ENCODE results near the gene VIT. TPM values are rescaled to one million over a fixed set of nuclear protein-coding genes. Genes with fewer than 3 reads are reported as not detected.

VIT gene
- total and polyA plus RNA-seq, 4 donors: 0.07 to 0.17 (median 0.09) TPM; not detected in 1

DNA sequence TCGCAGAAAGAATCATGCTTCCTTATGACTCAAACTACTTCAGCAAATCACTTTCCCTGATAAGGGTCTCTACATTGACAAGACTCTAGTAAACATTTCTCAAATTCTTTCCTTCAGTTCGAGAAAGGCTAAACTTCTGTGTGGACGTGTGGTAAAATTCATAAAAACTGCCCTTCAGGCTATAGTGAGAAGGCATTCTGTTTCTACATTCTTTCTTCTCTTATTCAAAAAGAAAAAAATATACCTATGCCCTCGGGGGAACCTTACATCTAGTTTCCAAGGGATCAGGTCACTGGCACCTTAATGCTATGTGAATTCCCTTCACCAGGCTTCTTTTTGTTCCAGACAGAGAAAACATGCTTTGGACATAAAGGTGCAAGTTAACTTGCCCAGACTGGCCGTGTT, 4.9 kb downstream of the VIT start:
- H3K9ac ChIP-seq (ENCODE audit: low read depth in 1 of 2, low read length in 2 of 2): no peak overlapping the region
- DNase-seq (ENCODE audit: low spot score): no peak
- H3K9me3 ChIP-seq (ENCODE audit: control insufficient read depth in 4 of 4, low read length in 3 of 4): no peaks in the 10 kb centered on the region
- 41% methylated on average over 5 of the region's 5 CpGs for WGBS
- no peak overlapping the region for H3K27ac ChIP-seq (ENCODE audit: low read depth in 1 of 2, low read length in 2 of 2)
- no peaks in the 10 kb centered on the region for H3K36me3 ChIP-seq (ENCODE audit: control insufficient read depth in 4 of 4, insufficient read depth in 3 of 4, low read depth in 1 of 4, low read length in 3 of 4)
- H3K27me3 ChIP-seq (ENCODE audit: control insufficient read depth in 4 of 4, insufficient read depth in 4 of 4, low read length in 3 of 4): no peaks in the 10 kb centered on the region
- TF ChIP-seq REST (IDR thresholded peaks at IDR 0.05): no peak
- TF ChIP-seq FOXA2 (IDR thresholded peaks at IDR 0.05): no peak
- no peak for TF ChIP-seq HNF4G (IDR thresholded peaks at IDR 0.05)
- no peak for TF ChIP-seq FOXA1 (IDR thresholded peaks at IDR 0.05)
- no peak for TF ChIP-seq HNF4A (conservative IDR thresholded peaks at IDR 0.05)
- TF ChIP-seq RXRA (IDR thresholded peaks at IDR 0.05): no peak
- no peak for TF ChIP-seq SP1 (IDR thresholded peaks at IDR 0.05)
- no peak for TF ChIP-seq CTCF (IDR thresholded peaks at IDR 0.05; ENCODE audit: low read depth, low read length, missing input control)
- TF ChIP-seq, protein P1, sequence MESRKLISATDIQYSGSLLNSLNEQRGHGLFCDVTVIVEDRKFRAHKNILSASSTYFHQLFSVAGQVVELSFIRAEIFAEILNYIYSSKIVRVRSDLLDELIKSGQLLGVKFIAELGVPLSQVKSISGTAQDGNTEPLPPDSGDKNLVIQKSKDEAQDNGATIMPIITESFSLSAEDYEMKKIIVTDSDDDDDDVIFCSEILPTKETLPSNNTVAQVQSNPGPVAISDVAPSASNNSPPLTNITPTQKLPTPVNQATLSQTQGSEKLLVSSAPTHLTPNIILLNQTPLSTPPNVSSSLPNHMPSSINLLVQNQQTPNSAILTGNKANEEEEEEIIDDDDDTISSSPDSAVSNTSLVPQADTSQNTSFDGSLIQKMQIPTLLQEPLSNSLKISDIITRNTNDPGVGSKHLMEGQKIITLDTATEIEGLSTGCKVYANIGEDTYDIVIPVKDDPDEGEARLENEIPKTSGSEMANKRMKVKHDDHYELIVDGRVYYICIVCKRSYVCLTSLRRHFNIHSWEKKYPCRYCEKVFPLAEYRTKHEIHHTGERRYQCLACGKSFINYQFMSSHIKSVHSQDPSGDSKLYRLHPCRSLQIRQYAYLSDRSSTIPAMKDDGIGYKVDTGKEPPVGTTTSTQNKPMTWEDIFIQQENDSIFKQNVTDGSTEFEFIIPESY (IDR thresholded peaks at IDR 0.05): no peak
- no peak for TF ChIP-seq YY1 (IDR thresholded peaks at IDR 0.05)
- TF ChIP-seq ATF3 (IDR thresholded peaks at IDR 0.05): no peak
- TF ChIP-seq EGR1 (IDR thresholded peaks at IDR 0.05; ENCODE audit: low read depth in 2 of 2): no peak
- TF ChIP-seq, protein P2, sequence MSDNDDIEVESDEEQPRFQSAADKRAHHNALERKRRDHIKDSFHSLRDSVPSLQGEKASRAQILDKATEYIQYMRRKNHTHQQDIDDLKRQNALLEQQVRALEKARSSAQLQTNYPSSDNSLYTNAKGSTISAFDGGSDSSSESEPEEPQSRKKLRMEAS (IDR thresholded peaks at IDR 0.05): no peak
- TF ChIP-seq NR2F2 (IDR thresholded peaks at IDR 0.05): no peak
- no peak overlapping the region for H3K4me3 ChIP-seq (ENCODE audit: low read depth in 1 of 3, low read length in 3 of 3)
- H3K4me1 ChIP-seq (ENCODE audit: control insufficient read depth in 4 of 4, insufficient read depth in 4 of 4, low read length in 3 of 4): peaks cover 0 to 1% (median 0%) of the 10 kb centered on the region in 4 donors

- Histone ChIP-seq H3K27me3 (ENCODE audit: control insufficient read depth in 4 of 4, insufficient read depth in 4 of 4, low read length in 3 of 4) (no peaks in the 10 kb centered on the region), H3K27ac (ENCODE audit: low read depth in 1 of 2, low read length in 2 of 2) (no peak overlapping the region), H3K4me1 (ENCODE audit: control insufficient read depth in 4 of 4, insufficient read depth in 4 of 4, low read length in 3 of 4) (peaks cover 0 to 1% (median 0%) of the 10 kb centered on the region in 4 donors), H3K9ac (ENCODE audit: low read depth in 1 of 2, low read length in 2 of 2) (no peak overlapping the region), H3K9me3 (ENCODE audit: control insufficient read depth in 4 of 4, low read length in 3 of 4) (no peaks in the 10 kb centered on the region), H3K36me3 (ENCODE audit: control insufficient read depth in 4 of 4, insufficient read depth in 3 of 4, low read depth in 1 of 4, low read length in 3 of 4) (no peaks in the 10 kb centered on the region), H3K4me3 (ENCODE audit: low read depth in 1 of 3, low read length in 3 of 3) (no peak overlapping the region)
- TF ChIP-seq, protein P2 (IDR thresholded peaks at IDR 0.05): no peak
- TF ChIP-seq HNF4G (IDR thresholded peaks at IDR 0.05) (no peak), NR2F2 (IDR thresholded peaks at IDR 0.05) (no peak), TAF1 (conservative IDR thresholded peaks at IDR 0.05) (no peak)
- no peak for DNase-seq (ENCODE audit: low spot score)
- 50% methylated on average over 2 of the region's 2 CpGs for WGBS
Observed at GRCh38 chr2:36701918-36702317, 5.4 kb downstream of the VIT start.

Measured in liver (tissue), 9 donors.